Mucosa of descending colon (tissue), 3 donors: ENCODE results near the gene SEC23A. TPM values are rescaled to one million over a fixed set of nuclear protein-coding genes. Genes with fewer than 3 reads are reported as not detected.

Source experiments
- ATAC-seq: fragments of 200-7000 bp; cut with Tn5 transposase; one replicate; pipeline ENCODE4 v1.9.1; 2020; ENCODE audit warnings: mild to moderate bottlenecking, moderate library complexity
- DNase-seq, 3 donors: peaks; one replicate each; pipeline ENCODE4 v3.0.0-alpha.2; 2020
- H3K36me3 ChIP-seq: fragments of 200-600 bp; one replicate; pipeline ENCODE4 v1.8.0; 2021; ENCODE audit warnings: low read depth, mild to moderate bottlenecking
- H3K4me1 ChIP-seq: fragments of 200-600 bp; one replicate; pipeline ENCODE4 v1.8.0; 2021; ENCODE audit warnings: low read depth, mild to moderate bottlenecking
- H3K4me3 ChIP-seq: fragments of 200-600 bp; one replicate; pipeline ENCODE4 v1.8.0; 2021; ENCODE audit warnings: mild to moderate bottlenecking
- H3K9me3 ChIP-seq: fragments of 200-600 bp; one replicate; pipeline ENCODE4 v1.8.0; 2021; ENCODE audit warnings: mild to moderate bottlenecking
- CTCF ChIP-seq: fragments of 200-600 bp; IDR thresholded peaks from one replicate; pipeline ENCODE4 v1.8.0; 2022; ENCODE audit warnings: antibody characterized with exemption, mild to moderate bottlenecking
- intact Hi-C, 2 donors: fragments of 100-400 bp; cut with DNase I in 1 of 2; cut with micrococcal nuclease in 1 of 2; formaldehyde crosslinking; loops; one replicate each; pipeline versions ENCODE4 v1.11.0 to v1.11.1; 2022; cut with DNase I, micrococcal nuclease
- total RNA-seq, 3 donors: library from RNA; stranded (reverse); fragmentation: NEBNext Ultra II Directional in 2 of 3; extraction: Animal tissue kit (Norgen Biotek cat#: 25700) in 2 of 3; gene quantifications; one replicate each; pipeline versions ENCODE4 v1.2.1 to v1.2.4, GENCODE V29; 2021 to 2023
- donor health status: DM: no; HTN: no; CAD: no; lungs with moderate emphysema.
- donor health status: DM: no; HTN: no; CAD: no.
- donor health status: DM: no; HTN: yes; CAD: no.

Gene SEC23A
- total RNA-seq, 3 donors from 2014 or later, result 84.4 to 148 (median 122) TPM

- no peaks in the 10 kb centered on the region for H3K4me1 ChIP-seq
- H3K9me3 ChIP-seq, result no peaks in the 10 kb centered on the region
- DNase-seq, result no peak
- H3K4me3 ChIP-seq, result no peak overlapping the region
- TF ChIP-seq CTCF, result no peak
- H3K36me3 ChIP-seq, result no peaks in the 10 kb centered on the region
- ATAC-seq, result no peak
- intact Hi-C loops, result no loop called here
These were observed 120.2 kb downstream of the SEC23A start for GRCh38 chr14:38982837-38983236.

GRCh38 chr14:38982278-38982677, 120.8 kb downstream of the SEC23A start:
- Histone ChIP-seq H3K4me3 (no peak overlapping the region), H3K36me3 (no peaks in the 10 kb centered on the region), H3K4me1 (no peaks in the 10 kb centered on the region), H3K9me3 (no peaks in the 10 kb centered on the region)
- intact Hi-C loops, result no loop called here
- ATAC-seq (no peak), DNase-seq (no peak)
- no peak for TF ChIP-seq CTCF

Other genes starting within 250 kb of the SEC23A start
- gene GEMIN2, start 11.1 kb upstream of the SEC23A start, total RNA-seq, result 1 to 10 TPM; 7.9 to 8.2 (median 8.1) TPM
- 10 to 100 TPM; 19.5 to 23.1 (median 21.1) TPM for gene TRAPPC6B, start 67.1 kb upstream of the SEC23A start, total RNA-seq
- gene PNN, start 72.0 kb upstream of the SEC23A start, total RNA-seq, result 10 to 100 TPM; 42.5 to 50.6 (median 49.4) TPM
- 10 to 100 TPM; 46.1 to 81.9 (median 51.7) TPM for gene MIA2, start 130.7 kb upstream of the SEC23A start, total RNA-seq